Effector memory CD8-positive, alpha-beta T cell (primary cell): ENCODE results near the gene TIMP2.

Experiments
- ATAC-seq: fragments of 150-1000 bp; cut with Tn5 transposase; replicated peaks from 2 replicates; pipeline ENCODE4 v1.10.0; 2021; ENCODE audit warnings: mild to moderate bottlenecking, moderate library complexity
- DNase-seq, 3 experiments: peaks; one replicate each; pipeline ENCODE4 v3.0.0; 2021
- H3K27ac Mint-ChIP-seq, 2 donors: one replicate each; pipeline ENCODE4 v1.8.0; 2022; ENCODE audit warnings: mild to moderate bottlenecking in 2 of 2, mixed read lengths in 2 of 2, moderate library complexity in 2 of 2
- H3K27me3 Mint-ChIP-seq, 2 donors: one replicate each; pipeline ENCODE4 v1.8.0; 2022; ENCODE audit warnings: mixed read lengths in 2 of 2
- H3K36me3 Mint-ChIP-seq: one replicate; pipeline ENCODE4 v1.8.0; 2022; ENCODE audit warnings: mild to moderate bottlenecking, moderate library complexity, mixed read lengths; ENCODE audit not compliant: insufficient read depth
- H3K4me1 Mint-ChIP-seq, 2 donors: one replicate each; pipeline ENCODE4 v1.8.0; 2022; ENCODE audit warnings: low read depth in 2 of 2, mixed read lengths in 2 of 2
- H3K4me3 Mint-ChIP-seq, 2 donors: one replicate each; pipeline ENCODE4 v1.8.0; 2022; ENCODE audit warnings: mild to moderate bottlenecking in 2 of 2, mixed read lengths in 2 of 2, moderate library complexity in 2 of 2
- H3K9me3 Mint-ChIP-seq, 2 donors: one replicate each; pipeline ENCODE4 v1.8.0; 2022; ENCODE audit warnings: mixed read lengths in 2 of 2

TIMP2 gene

DNA sequence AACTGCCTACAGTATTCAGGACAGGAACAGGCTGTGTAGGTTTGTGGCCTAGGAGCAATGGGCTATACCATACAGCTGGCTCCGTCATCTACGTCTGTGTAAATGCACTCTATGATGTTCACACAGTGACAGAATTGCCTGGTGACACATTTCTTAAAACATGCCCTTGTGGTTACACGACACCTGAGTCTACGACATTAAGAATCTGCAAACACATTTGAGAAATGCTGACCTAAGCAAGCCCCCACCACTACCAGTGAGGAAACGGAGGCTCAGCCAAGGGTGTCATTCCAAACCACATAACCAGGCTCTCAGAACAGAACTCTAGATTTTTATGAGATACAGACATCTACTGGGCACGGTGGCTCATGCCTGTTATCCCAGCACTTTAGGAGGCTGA lies 108.1 kb downstream of the TIMP2 start:
- Mint-ChIP-seq H3K4me3 (peak overlapping the region; percentile 82 to 86), H3K4me1 (peaks cover 26 to 29% of the 10 kb centered on the region in 2 donors), H3K9me3 (no peaks in the 10 kb centered on the region), H3K27ac (peak overlapping the region; percentile 97 to 98), H3K27me3 (no peaks in the 10 kb centered on the region), H3K36me3 (peaks cover 91% of the 10 kb centered on the region)
- ATAC-seq (peak; percentile 88), DNase-seq (peak; percentile 74 to 81 (median 78))

DNA sequence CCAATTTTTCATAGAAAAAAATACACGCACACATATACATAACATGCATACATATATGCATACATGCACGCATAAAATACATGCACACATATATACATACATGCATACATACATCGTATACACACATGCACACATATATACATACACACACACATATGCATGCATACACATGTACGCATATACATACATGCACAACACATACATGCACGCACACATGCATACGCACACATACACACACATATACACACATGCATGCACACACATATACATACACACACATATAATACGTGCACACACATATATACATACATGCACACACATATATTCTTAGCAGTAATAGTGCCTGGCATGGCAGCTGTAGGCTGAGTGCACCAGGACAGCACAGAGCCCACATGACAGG lies 109.5 kb downstream of the TIMP2 start:
- H3K9me3 Mint-ChIP-seq, result no peaks in the 10 kb centered on the region
- ATAC-seq (no peak), DNase-seq (no peak)
- no peaks in the 10 kb centered on the region for H3K27me3 Mint-ChIP-seq
- no peak overlapping the region for H3K27ac Mint-ChIP-seq
- H3K4me1 Mint-ChIP-seq, result peaks cover 26 to 29% of the 10 kb centered on the region in 2 donors
- peaks cover 91% of the 10 kb centered on the region for H3K36me3 Mint-ChIP-seq
- no peak overlapping the region for H3K4me3 Mint-ChIP-seq

DNA sequence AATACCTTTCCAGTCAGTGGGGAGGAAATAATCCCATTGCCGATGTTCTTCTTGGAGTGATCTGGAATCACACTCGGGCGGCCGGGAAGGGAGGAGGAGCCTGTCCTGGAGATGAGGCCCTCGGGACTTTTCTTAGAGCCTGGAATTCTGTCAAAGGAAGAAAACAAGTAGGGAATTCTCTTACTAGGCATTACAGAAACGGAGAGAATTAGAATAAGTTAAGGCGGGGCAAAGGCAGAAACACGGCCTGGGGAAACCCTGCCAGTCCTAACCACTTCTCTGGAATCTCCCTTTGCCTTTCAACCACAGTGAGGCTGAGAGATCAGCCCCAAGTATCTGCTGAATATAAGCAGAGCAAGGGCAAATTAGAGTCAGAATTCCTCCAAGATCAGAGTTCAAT lies 112.3 kb downstream of the TIMP2 start:
- ATAC-seq, result peak; percentile 5
- Mint-ChIP-seq H3K27me3 (no peaks in the 10 kb centered on the region), H3K4me3 (peak overlapping the region in 1 of 2 donors; percentile 21), H3K27ac (peak overlapping the region; percentile 38 to 82), H3K4me1 (peaks cover 10 to 16% of the 10 kb centered on the region in 2 donors), H3K9me3 (no peaks in the 10 kb centered on the region), H3K36me3 (peaks cover 91% of the 10 kb centered on the region)
- DNase-seq, result no peak

DNA sequence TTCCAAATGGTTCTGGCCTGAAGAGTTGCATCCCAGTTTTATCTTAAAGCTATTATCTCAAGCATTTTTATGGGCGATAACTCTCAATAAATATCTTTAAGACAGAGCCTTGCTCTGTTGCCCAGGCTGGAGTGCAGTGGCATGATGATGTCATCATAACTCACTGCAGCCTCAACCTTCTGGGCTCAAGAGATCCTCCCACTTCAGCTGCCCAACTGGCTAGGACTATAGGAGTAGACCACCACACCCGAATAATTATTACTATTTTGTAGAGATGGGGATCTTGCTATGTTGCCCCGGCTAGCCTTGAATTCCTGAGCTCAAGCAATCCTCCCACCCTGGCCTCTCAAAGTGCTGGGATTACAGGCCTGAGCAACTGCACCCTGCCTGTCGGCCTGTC lies 117.0 kb downstream of the TIMP2 start:
- Mint-ChIP-seq H3K27ac (peak overlapping the region; percentile 26 to 35), H3K4me1 (peaks cover 30 to 34% of the 10 kb centered on the region in 2 donors), H3K36me3 (peaks cover 98% of the 10 kb centered on the region), H3K9me3 (no peaks in the 10 kb centered on the region), H3K4me3 (no peak overlapping the region), H3K27me3 (no peaks in the 10 kb centered on the region)
- no peak for DNase-seq
- ATAC-seq, result no peak

DNA sequence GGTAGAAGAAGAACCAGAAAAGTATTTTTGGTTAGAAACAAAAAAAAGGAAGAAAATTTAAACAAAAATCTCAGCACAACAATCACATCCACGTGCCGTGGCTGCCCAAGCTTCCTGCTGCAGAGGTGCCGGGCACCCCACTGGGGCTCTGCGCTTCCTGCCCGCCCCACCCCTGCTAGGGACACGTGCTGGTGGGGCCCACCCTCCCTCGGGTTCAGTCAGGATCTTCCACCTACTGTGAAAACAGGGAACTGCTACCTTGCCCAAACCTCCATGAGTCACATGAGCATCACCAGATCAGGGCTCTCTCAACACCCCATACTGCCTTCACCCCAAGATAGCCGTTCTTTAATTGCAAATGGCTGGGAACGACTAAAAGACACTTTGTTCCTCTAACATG lies 118.7 kb downstream of the TIMP2 start:
- H3K4me1 Mint-ChIP-seq, result peaks cover 30 to 44% of the 10 kb centered on the region in 2 donors
- ATAC-seq (peak; percentile 57), DNase-seq (peak in 2 of 3 experiments; percentile 50 to 51)
- H3K4me3 Mint-ChIP-seq, result peak overlapping the region; percentile 59 to 76
- peaks cover 98% of the 10 kb centered on the region for H3K36me3 Mint-ChIP-seq
- no peaks in the 10 kb centered on the region for H3K9me3 Mint-ChIP-seq
- H3K27me3 Mint-ChIP-seq, result no peaks in the 10 kb centered on the region
- H3K27ac Mint-ChIP-seq, result peak overlapping the region; percentile 92 to 96

DNA sequence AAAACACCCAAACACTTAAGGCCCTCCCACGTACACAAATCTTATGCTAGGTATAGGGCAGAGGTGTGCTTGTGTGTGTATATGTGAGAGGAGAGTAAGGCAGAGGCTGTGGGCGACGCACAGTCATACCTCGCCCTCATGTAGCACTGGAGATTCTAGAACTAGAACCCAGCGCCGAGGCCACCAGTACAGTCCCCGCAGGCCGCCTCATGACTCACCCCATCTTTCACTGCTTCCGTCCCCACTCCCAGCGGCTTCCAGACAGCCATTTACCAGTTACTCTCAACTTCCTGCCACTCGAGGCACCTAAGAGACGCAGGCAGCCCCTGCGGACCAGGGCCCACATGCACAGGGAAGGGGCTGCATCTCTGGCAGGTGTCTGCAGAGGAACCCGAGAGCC lies 119.9 kb downstream of the TIMP2 start:
- peaks cover 34 to 51% of the 10 kb centered on the region in 2 donors for H3K4me1 Mint-ChIP-seq
- H3K4me3 Mint-ChIP-seq, result peak overlapping the region; percentile 59 to 76
- ATAC-seq, result peak; percentile 72
- H3K9me3 Mint-ChIP-seq, result no peaks in the 10 kb centered on the region
- peak; percentile 54 to 59 (median 58) for DNase-seq
- H3K27me3 Mint-ChIP-seq, result no peaks in the 10 kb centered on the region
- H3K36me3 Mint-ChIP-seq, result peaks cover 98% of the 10 kb centered on the region
- peak overlapping the region; percentile 92 to 96 for H3K27ac Mint-ChIP-seq

- peak overlapping the region; percentile 92 to 96 for H3K27ac Mint-ChIP-seq
- H3K36me3 Mint-ChIP-seq, result peaks cover 98% of the 10 kb centered on the region
- peak overlapping the region; percentile 59 to 76 for H3K4me3 Mint-ChIP-seq
- H3K27me3 Mint-ChIP-seq, result no peaks in the 10 kb centered on the region
- DNase-seq (no peak), ATAC-seq (no peak)
- peaks cover 39 to 55% of the 10 kb centered on the region in 2 donors for H3K4me1 Mint-ChIP-seq
- H3K9me3 Mint-ChIP-seq, result no peaks in the 10 kb centered on the region
Measured at GRCh38 chr17:78804777-78805176, 120.4 kb downstream of the TIMP2 start.

DNA sequence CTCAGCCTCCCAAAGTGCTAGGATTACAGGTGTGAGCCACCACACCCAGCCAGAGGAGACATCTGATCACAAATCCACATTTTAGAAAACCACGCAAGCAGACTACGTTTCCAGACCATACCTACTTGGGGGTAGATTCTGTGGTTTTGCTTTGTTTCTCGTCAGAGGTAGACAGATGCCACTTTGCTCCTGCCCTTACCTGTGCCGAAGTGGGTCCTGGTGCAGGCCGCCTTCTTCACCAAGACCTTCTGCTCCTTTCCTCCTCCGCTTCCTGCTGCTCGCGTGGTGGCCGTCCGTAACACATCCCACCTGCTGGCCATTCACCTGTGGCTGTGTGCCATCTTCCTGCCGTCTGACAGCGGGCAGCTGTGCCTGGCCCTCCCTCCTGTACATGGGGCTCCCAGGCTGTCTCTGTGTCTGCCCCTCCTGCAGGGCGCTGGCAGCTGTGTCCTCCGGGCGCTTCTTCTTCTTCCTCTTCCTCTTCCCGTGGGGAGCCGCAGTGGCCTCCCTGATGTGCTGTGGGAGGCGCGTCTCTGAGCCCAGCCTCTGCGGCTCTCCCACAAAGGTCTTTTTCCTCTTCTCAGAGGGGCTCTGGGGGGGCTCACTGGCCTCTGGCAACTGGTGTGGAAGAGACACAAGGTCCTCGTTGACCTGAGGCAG lies 121.9 kb downstream of the TIMP2 start:
- H3K27ac Mint-ChIP-seq, result peak overlapping the region; percentile 92 to 95
- H3K4me3 Mint-ChIP-seq, result peak overlapping the region; percentile 68 to 84
- peak; percentile 16 for ATAC-seq
- peaks cover 98% of the 10 kb centered on the region for H3K36me3 Mint-ChIP-seq
- H3K4me1 Mint-ChIP-seq, result peaks cover 53 to 68% of the 10 kb centered on the region in 2 donors
- no peaks in the 10 kb centered on the region for H3K27me3 Mint-ChIP-seq
- no peak for DNase-seq
- H3K9me3 Mint-ChIP-seq, result no peaks in the 10 kb centered on the region
